Large intestine (tissue), 3 donors: ENCODE data around the gene SLC25A21. TPM values are rescaled to one million over a fixed set of nuclear protein-coding genes. Genes with fewer than 3 reads are reported as not detected.
"Not testable (repeated sequence)": the region's sequence is repeated elsewhere in the genome, so short reads cannot be mapped to it uniquely, and the experiment has no call there.

Experiments
- DNase-seq, 2 donors: peaks; one replicate each; pipeline versions ENCODE4 v3.0.0 to v3.0.0-alpha.2; 2013
- H3K27ac ChIP-seq: one replicate; pipeline ENCODE4 v1.5.1; 2013; ENCODE audit warnings: low read length
- H3K27me3 ChIP-seq: 2 replicates; pipeline ENCODE4 v1.6.1; 2013; ENCODE audit warnings: low read length; ENCODE audit not compliant: control insufficient read depth, insufficient read depth
- H3K36me3 ChIP-seq: 2 replicates; pipeline ENCODE4 v1.6.1; 2013; ENCODE audit warnings: low read length; ENCODE audit not compliant: control insufficient read depth, insufficient read depth
- H3K4me1 ChIP-seq: one replicate; pipeline ENCODE4 v1.6.1; 2013; ENCODE audit warnings: low read length; ENCODE audit not compliant: control insufficient read depth, insufficient read depth
- H3K4me3 ChIP-seq: one replicate; pipeline ENCODE4 v1.5.1; 2013; ENCODE audit warnings: low read length
- H3K9me3 ChIP-seq: one replicate; pipeline ENCODE4 v1.6.1; 2013; ENCODE audit warnings: mild to moderate bottlenecking, low read depth, low read length, moderate library complexity; ENCODE audit not compliant: control insufficient read depth
- WGBS: methylation state at CpG from one replicate; pipeline ENCODE4 v1.1.5; 2013; ENCODE audit warnings: low lambda C conversion rate; ENCODE audit not compliant: insufficient coverage; 5-methylcytosine and 5-hydroxymethylcytosine counted together
- polyA plus RNA-seq: library from polyadenylated mRNA; unstranded; fragments of 120-200 nt; gene quantifications from one replicate; pipeline ENCODE4 v1.2.1, GENCODE V29; 2013

The SLC25A21 gene
- polyA plus RNA-seq, 1 donor: 0.58 TPM

DNA sequence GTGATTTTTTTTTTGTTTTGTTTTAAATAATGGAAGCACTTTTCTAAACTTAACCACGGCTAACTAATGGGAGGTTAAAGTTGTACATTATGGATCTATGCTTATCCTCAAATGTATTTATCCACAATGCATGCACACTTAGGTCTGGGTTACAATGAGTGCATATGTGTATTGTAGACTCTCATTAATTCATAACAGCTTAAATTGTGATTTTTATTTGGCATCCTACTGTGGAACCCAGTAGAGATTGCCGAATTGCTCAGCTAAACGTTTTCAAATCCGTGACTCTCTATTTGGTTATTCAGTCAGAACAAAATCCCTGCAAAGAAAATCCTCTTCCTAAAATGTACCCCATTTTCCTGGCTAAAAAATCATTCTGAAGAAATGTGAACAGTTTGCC is 244.0 kb downstream of the SLC25A21 start:
- DNase-seq: no peak
- no peaks in the 10 kb centered on the region for H3K4me1 ChIP-seq
- H3K27ac ChIP-seq: no peak overlapping the region
- H3K9me3 ChIP-seq: no peaks in the 10 kb centered on the region
- no CpG with 5 or more reads among the region's 4 CpGs for WGBS
- no peaks in the 10 kb centered on the region for H3K36me3 ChIP-seq
- H3K4me3 ChIP-seq: no peak overlapping the region
- no peaks in the 10 kb centered on the region for H3K27me3 ChIP-seq

DNA sequence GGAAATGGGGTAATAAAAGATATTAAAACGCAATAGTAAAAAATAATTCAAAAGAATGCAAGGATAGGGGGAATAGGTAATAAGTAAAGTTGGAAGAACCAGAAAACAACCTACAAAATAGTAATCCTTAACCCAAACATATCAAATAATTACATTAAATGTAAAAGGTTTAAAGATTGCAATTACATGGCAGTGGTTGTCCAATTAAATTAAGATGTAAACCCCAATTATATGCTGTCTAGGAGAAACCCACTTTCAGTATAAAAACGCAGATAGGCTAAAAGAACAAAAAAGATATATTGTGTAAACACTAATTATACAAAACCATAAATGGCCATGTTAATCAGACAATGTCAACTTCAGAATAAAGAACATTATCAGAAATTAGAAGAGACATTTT is 247.3 kb downstream of the SLC25A21 start:
- H3K36me3 ChIP-seq: no peaks in the 10 kb centered on the region
- H3K4me3 ChIP-seq: no peak overlapping the region
- H3K4me1 ChIP-seq: no peaks in the 10 kb centered on the region
- no peak overlapping the region for H3K27ac ChIP-seq
- no peak for DNase-seq
- WGBS: 100% methylated on average over 1 of the region's 2 CpGs
- H3K27me3 ChIP-seq: no peaks in the 10 kb centered on the region
- no peaks in the 10 kb centered on the region for H3K9me3 ChIP-seq

GRCh38 chr14:36916668-36917067 is 255.7 kb downstream of the SLC25A21 start:
- DNase-seq: no peak
- no CpG with 5 or more reads among the region's 2 CpGs for WGBS
- Histone ChIP-seq H3K4me1 (no peaks in the 10 kb centered on the region), H3K4me3 (no peak overlapping the region), H3K27ac (no peak overlapping the region), H3K9me3 (no peaks in the 10 kb centered on the region), H3K27me3 (no peaks in the 10 kb centered on the region), H3K36me3 (no peaks in the 10 kb centered on the region)

DNA sequence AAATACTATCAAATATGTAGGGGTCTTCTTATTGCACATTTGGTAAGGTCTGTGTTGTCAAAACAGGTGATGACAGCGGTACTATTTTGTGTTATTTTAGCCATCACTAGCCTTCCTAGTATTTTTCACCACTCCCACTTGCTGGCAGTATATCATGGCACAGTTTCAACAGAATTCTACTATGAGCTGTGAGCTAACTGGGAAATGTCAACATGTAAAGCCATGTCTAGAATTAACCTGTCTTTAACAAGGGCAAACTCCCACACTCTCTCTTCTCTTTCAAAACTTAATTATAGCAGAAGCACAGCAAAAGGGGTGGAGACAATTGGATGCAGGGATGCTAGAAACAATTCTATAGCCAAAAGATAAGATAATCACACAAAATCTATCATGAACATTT is 257.3 kb downstream of the SLC25A21 start:
- no peaks in the 10 kb centered on the region for H3K9me3 ChIP-seq
- H3K4me1 ChIP-seq: no peaks in the 10 kb centered on the region
- no peaks in the 10 kb centered on the region for H3K36me3 ChIP-seq
- no peaks in the 10 kb centered on the region for H3K27me3 ChIP-seq
- no CpG with 5 or more reads among the region's 1 CpG for WGBS
- DNase-seq: no peak
- no peak overlapping the region for H3K27ac ChIP-seq
- no peak overlapping the region for H3K4me3 ChIP-seq

GRCh38 chr14:36910578-36910977 is 261.8 kb downstream of the SLC25A21 start:
- Histone ChIP-seq H3K4me1 (no peaks in the 10 kb centered on the region), H3K9me3 (no peaks in the 10 kb centered on the region), H3K27ac (no peak overlapping the region), H3K27me3 (no peaks in the 10 kb centered on the region), H3K36me3 (no peaks in the 10 kb centered on the region), H3K4me3 (no peak overlapping the region)
- WGBS: 100% methylated on average over 1 of the region's 3 CpGs
- DNase-seq: no peak

DNA sequence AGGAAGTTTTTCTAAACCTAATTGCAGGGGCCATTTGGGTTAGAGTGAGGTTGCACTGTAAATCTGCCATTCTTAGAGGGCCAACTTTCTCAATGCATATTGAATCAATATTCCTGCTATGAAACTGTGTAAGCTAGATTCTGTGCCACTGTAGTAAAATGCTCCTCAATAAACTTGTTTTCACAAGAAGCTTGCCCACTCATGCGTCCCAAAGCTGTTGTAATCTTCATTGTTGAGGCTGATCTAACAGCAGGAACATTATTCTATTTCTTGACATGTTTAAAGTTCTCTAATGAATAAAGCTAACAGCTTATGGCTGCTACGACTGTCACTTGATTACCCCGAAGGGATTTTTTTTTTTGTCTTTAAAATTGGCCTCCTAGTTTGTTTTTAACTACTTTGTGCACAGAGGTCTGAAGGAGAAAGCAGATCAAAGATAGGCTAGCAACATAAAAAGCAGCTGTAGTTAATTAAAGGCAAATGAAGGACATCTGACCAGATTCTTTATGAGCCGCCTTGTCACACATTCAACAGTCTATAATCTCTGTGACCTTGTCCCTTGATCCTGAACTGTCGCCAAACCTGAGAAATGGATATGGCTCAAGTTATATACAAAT is 267.0 kb downstream of the SLC25A21 start:
- Histone ChIP-seq H3K4me3 (no peak overlapping the region), H3K4me1 (no peaks in the 10 kb centered on the region), H3K9me3 (no peaks in the 10 kb centered on the region), H3K36me3 (no peaks in the 10 kb centered on the region), H3K27me3 (no peaks in the 10 kb centered on the region), H3K27ac (no peak overlapping the region)
- no peak for DNase-seq
- WGBS: 67% methylated on average over 1 of the region's 5 CpGs

DNA sequence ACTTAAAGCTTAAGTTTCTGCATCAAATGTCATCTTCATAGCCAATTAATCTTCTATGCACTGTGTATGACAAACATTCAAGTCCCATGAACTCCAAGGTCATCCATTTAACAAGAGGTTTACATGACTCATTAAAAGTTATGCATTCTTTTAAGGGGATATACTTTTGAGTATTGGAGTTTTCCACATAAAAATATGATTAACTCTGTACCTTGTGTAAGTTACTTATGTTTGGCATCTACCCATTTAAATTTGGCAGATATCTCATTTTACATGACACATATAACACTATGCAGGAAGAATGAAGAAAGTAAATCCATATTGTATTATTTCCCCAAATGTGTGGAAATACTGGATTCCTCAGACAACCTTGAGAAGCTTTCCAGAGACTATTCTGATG is 270.5 kb downstream of the SLC25A21 start:
- Histone ChIP-seq H3K9me3 (no peaks in the 10 kb centered on the region), H3K4me3 (no peak overlapping the region), H3K27me3 (no peaks in the 10 kb centered on the region), H3K4me1 (no peaks in the 10 kb centered on the region), H3K36me3 (no peaks in the 10 kb centered on the region), H3K27ac (no peak overlapping the region)
- no peak for DNase-seq

- no peak for DNase-seq
- 100% methylated on average over 1 of the region's 2 CpGs for WGBS
- H3K27ac ChIP-seq: no peak overlapping the region
- H3K4me1 ChIP-seq: no peaks in the 10 kb centered on the region
- no peaks in the 10 kb centered on the region for H3K36me3 ChIP-seq
- no peaks in the 10 kb centered on the region for H3K9me3 ChIP-seq
- H3K4me3 ChIP-seq: no peak overlapping the region
- H3K27me3 ChIP-seq: no peaks in the 10 kb centered on the region
These were observed 271.6 kb downstream of the SLC25A21 start for GRCh38 chr14:36900846-36901245.

DNA sequence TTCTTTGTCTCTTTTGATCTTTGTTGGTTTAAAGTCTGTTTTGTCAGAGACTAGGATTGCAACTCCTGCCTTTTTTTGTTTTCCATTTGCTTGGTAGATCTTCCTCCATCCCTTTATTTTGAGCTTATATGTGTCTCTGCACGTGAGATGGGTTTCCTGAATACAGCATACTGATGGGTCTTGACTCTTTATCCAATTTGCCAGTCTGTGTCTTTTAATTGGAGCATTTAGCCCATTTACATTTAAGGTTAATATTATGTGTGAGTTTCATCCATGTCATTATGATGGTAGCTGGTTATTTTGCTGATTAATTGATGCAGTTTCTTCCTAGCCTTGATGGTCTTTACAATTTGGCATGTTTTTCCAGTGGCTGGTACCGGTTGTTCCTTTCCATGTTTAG is 276.1 kb downstream of the SLC25A21 start:
- WGBS: no CpG with 5 or more reads among the region's 2 CpGs
- H3K36me3 ChIP-seq, H3K27me3 ChIP-seq, H3K27ac ChIP-seq, DNase-seq, H3K4me1 ChIP-seq, H3K4me3 ChIP-seq, H3K9me3 ChIP-seq: not testable (repeated sequence)

DNA sequence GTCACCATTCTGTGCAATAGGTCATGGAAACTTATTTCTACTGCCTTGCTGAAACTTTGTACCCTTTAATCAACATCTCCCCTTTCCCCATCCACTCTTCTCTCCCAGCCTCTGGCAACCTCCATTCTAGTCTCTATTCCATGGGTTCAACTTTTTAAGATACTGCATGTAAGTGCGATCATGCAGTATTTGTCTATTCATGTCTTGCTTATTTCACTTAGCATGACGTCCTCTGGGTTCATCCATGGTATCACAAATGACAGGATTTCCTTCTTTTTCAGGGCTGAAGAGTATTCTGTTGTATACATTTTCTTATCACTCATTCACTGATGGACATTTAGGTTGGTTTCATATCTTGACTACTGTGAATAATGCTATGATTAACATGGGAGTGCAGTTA is 288.4 kb downstream of the SLC25A21 start:
- H3K4me3 ChIP-seq: no peak overlapping the region
- no peaks in the 10 kb centered on the region for H3K9me3 ChIP-seq
- H3K27me3 ChIP-seq: no peaks in the 10 kb centered on the region
- no peaks in the 10 kb centered on the region for H3K36me3 ChIP-seq
- no peaks in the 10 kb centered on the region for H3K4me1 ChIP-seq
- no peak for DNase-seq
- WGBS: 100% methylated on average over 1 of the region's 2 CpGs
- H3K27ac ChIP-seq: no peak overlapping the region

DNA sequence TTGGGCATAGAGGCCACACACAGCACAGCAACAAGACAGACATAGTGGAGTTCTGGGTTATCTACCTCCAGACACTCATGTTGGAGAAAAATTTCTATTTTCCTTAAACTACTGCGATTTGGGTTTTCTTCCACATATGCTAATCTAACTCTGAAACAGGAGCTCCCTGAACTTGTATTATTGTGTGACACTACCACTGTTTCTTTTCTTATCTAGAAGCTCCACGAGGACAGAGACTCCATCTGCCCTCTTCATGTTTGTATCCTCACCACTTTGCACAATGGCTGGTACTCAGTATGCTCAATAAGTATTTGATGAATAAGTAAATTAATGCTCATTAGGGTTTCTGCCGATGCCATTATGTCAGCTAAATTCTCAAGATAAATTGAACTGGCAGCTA is 292.1 kb downstream of the SLC25A21 start:
- no peaks in the 10 kb centered on the region for H3K9me3 ChIP-seq
- no peaks in the 10 kb centered on the region for H3K36me3 ChIP-seq
- H3K4me3 ChIP-seq: no peak overlapping the region
- no peaks in the 10 kb centered on the region for H3K27me3 ChIP-seq
- no peaks in the 10 kb centered on the region for H3K4me1 ChIP-seq
- 0% methylated on average over 1 of the region's 3 CpGs for WGBS
- DNase-seq: no peak
- H3K27ac ChIP-seq: no peak overlapping the region
